SJSA1 (cell line): ENCODE measurements around the gene BMP6. TPM values are rescaled to one million over a fixed set of nuclear protein-coding genes. Genes with fewer than 3 reads are reported as not detected.

ENCODE experiments used
- DNase-seq, 2 experiments: peaks; one replicate each; pipeline ENCODE4 v3.0.0-alpha.2; 2015 to 2020; ENCODE audit warnings: low spot score in 2 of 2, low read depth in 1 of 2
- H3K27ac ChIP-seq: fragments of 250-450 bp; sonication (Bioruptor Pico); 2 replicates; pipeline ENCODE4 v1.5.1; 2020; ENCODE audit warnings: mild to moderate bottlenecking, moderate library complexity
- H3K27me3 ChIP-seq: fragments of 250-450 bp; sonication (Bioruptor Pico); replicated peaks from 2 replicates; pipeline ENCODE4 v1.5.1; 2020; ENCODE audit warnings: mild to moderate bottlenecking, moderate library complexity
- H3K36me3 ChIP-seq: fragments of 250-450 bp; sonication (Bioruptor Pico); 2 replicates; pipeline ENCODE4 v1.5.1; 2020; ENCODE audit warnings: mild to moderate bottlenecking
- H3K4me1 ChIP-seq: fragments of 250-450 bp; sonication (Bioruptor Pico); replicated peaks from 2 replicates; pipeline ENCODE4 v1.6.1; 2021; ENCODE audit warnings: mild to moderate bottlenecking
- H3K4me3 ChIP-seq: fragments of 250-450 bp; sonication (Bioruptor Pico); 2 replicates; pipeline ENCODE4 v1.5.1; 2020; ENCODE audit warnings: mild to moderate bottlenecking
- H3K9me3 ChIP-seq: fragments of 250-450 bp; sonication (Bioruptor Pico); replicated peaks from 2 replicates; pipeline ENCODE4 v1.5.1; 2020; ENCODE audit warnings: mild to moderate bottlenecking
- total RNA-seq: library from RNA; depleted of rRNA; stranded (reverse); fragments of >200 nt; shearing (Covaris generic); gene quantifications from 2 replicates; pipeline ENCODE4 v1.2.3, GENCODE V29; 2014

BMP6 gene
- total RNA-seq, 1 experiment from 2014 or later, result 1.7 TPM

- H3K9me3 ChIP-seq, result no peaks in the 10 kb centered on the region
- no peaks in the 10 kb centered on the region for H3K27me3 ChIP-seq
- 0 out of 2 replicates have a peak, but pooled peaks cover 6% of the 10 kb centered on the region for H3K4me1 ChIP-seq
- no peak for DNase-seq
- H3K36me3 ChIP-seq, result no peaks in the 10 kb centered on the region
- no peak overlapping the region for H3K4me3 ChIP-seq
- no peak overlapping the region for H3K27ac ChIP-seq
These were observed 92.6 kb downstream of the BMP6 start for GRCh38 chr6:7818257-7819214.

- DNase-seq, result peak in 1 of 2 experiments; percentile 18
- no peak overlapping the region for H3K27ac ChIP-seq
- no peaks in the 10 kb centered on the region for H3K36me3 ChIP-seq
- no peak overlapping the region for H3K4me3 ChIP-seq
- H3K4me1 ChIP-seq, result 0 out of 2 replicates have a peak, but pooled peaks cover 6% of the 10 kb centered on the region
- H3K9me3 ChIP-seq, result no peaks in the 10 kb centered on the region
- H3K27me3 ChIP-seq, result no peaks in the 10 kb centered on the region
These were observed 93.6 kb downstream of the BMP6 start for GRCh38 chr6:7819431-7820015.

- Histone ChIP-seq H3K4me1 (0 out of 2 replicates have a peak, but pooled peaks cover 6% of the 10 kb centered on the region), H3K27ac (no peak overlapping the region), H3K36me3 (no peaks in the 10 kb centered on the region), H3K9me3 (no peaks in the 10 kb centered on the region), H3K27me3 (no peaks in the 10 kb centered on the region), H3K4me3 (no peak overlapping the region)
- no peak for DNase-seq
These were observed 94.5 kb downstream of the BMP6 start for GRCh38 chr6:7820288-7820835.

- no peak overlapping the region for H3K4me3 ChIP-seq
- no peaks in the 10 kb centered on the region for H3K36me3 ChIP-seq
- no peaks in the 10 kb centered on the region for H3K27me3 ChIP-seq
- no peak overlapping the region for H3K27ac ChIP-seq
- no peaks in the 10 kb centered on the region for H3K9me3 ChIP-seq
- DNase-seq, result no peak
- H3K4me1 ChIP-seq, result peaks cover 6% of the 10 kb centered on the region; the same call in 1 of the 2 replicates
These were observed 95.5 kb downstream of the BMP6 start for GRCh38 chr6:7821426-7821825.

- DNase-seq, result no peak
- no peaks in the 10 kb centered on the region for H3K27me3 ChIP-seq
- H3K4me3 ChIP-seq, result no peak overlapping the region
- peaks cover 19% of the 10 kb centered on the region for H3K4me1 ChIP-seq
- H3K9me3 ChIP-seq, result no peaks in the 10 kb centered on the region
- H3K27ac ChIP-seq, result no peak overlapping the region
- H3K36me3 ChIP-seq, result no peaks in the 10 kb centered on the region
These were observed 97.7 kb downstream of the BMP6 start for GRCh38 chr6:7823552-7823951.

GRCh38 chr6:7825986-7826385, 100.1 kb downstream of the BMP6 start:
- Histone ChIP-seq H3K27ac (no peak overlapping the region), H3K36me3 (no peaks in the 10 kb centered on the region), H3K9me3 (no peaks in the 10 kb centered on the region), H3K4me3 (no peak overlapping the region), H3K27me3 (no peaks in the 10 kb centered on the region), H3K4me1 (peaks cover 13% of the 10 kb centered on the region)
- no peak for DNase-seq

- peak in 1 of 2 experiments; percentile 63 for DNase-seq
- no peaks in the 10 kb centered on the region for H3K27me3 ChIP-seq
- H3K27ac ChIP-seq, result 0 out of 2 replicates have a peak overlapping the region, but pooled peaks have one; percentile 19
- no peak overlapping the region for H3K4me3 ChIP-seq
- H3K9me3 ChIP-seq, result no peaks in the 10 kb centered on the region
- no peaks in the 10 kb centered on the region for H3K36me3 ChIP-seq
- peaks cover 13% of the 10 kb centered on the region for H3K4me1 ChIP-seq
These were observed 101.2 kb downstream of the BMP6 start for GRCh38 chr6:7827142-7827541.

- H3K27me3 ChIP-seq, result no peaks in the 10 kb centered on the region
- H3K36me3 ChIP-seq, result no peaks in the 10 kb centered on the region
- H3K4me1 ChIP-seq, result peaks cover 13% of the 10 kb centered on the region
- DNase-seq, result no peak
- H3K9me3 ChIP-seq, result no peaks in the 10 kb centered on the region
- no peak overlapping the region for H3K27ac ChIP-seq
- no peak overlapping the region for H3K4me3 ChIP-seq
These were observed 102.2 kb downstream of the BMP6 start for GRCh38 chr6:7828124-7828523.

GRCh38 chr6:7832904-7833750, 107.2 kb downstream of the BMP6 start:
- no peaks in the 10 kb centered on the region; the same call in 1 of the 2 replicates for H3K4me1 ChIP-seq
- DNase-seq, result no peak

GRCh38 chr6:7833751-7834070, 107.8 kb downstream of the BMP6 start:
- Histone ChIP-seq H3K27ac (no peak overlapping the region), H3K36me3 (no peaks in the 10 kb centered on the region)

More at GRCh38 chr6:7832904-7833750, 107.2 kb downstream of the BMP6 start:
- Histone ChIP-seq H3K27ac (no peak overlapping the region), H3K9me3 (no peaks in the 10 kb centered on the region), H3K4me3 (no peak overlapping the region), H3K27me3 (no peaks in the 10 kb centered on the region), H3K36me3 (no peaks in the 10 kb centered on the region)

GRCh38 chr6:7836371-7837026, 110.6 kb downstream of the BMP6 start:
- DNase-seq, result no peak
- no peaks in the 10 kb centered on the region for H3K27me3 ChIP-seq

More at GRCh38 chr6:7833751-7834070, 107.8 kb downstream of the BMP6 start:
- Histone ChIP-seq H3K4me1 (no peaks in the 10 kb centered on the region; the same call in 1 of the 2 replicates), H3K27me3 (no peaks in the 10 kb centered on the region), H3K4me3 (no peak overlapping the region), H3K9me3 (no peaks in the 10 kb centered on the region)
- peak in 1 of 2 experiments; percentile 10 for DNase-seq

GRCh38 chr6:7841781-7842468, 116.0 kb downstream of the BMP6 start:
- no peak overlapping the region for H3K4me3 ChIP-seq
- no peaks in the 10 kb centered on the region for H3K36me3 ChIP-seq
- H3K9me3 ChIP-seq, result 0 out of 2 replicates have a peak, but pooled peaks cover 3% of the 10 kb centered on the region
- DNase-seq, result no peak
- no peak overlapping the region for H3K27ac ChIP-seq
- H3K27me3 ChIP-seq, result no peaks in the 10 kb centered on the region
- H3K4me1 ChIP-seq, result peaks cover 4% of the 10 kb centered on the region

More at GRCh38 chr6:7836371-7837026, 110.6 kb downstream of the BMP6 start:
- no peak overlapping the region for H3K27ac ChIP-seq
- no peaks in the 10 kb centered on the region for H3K36me3 ChIP-seq
- H3K4me3 ChIP-seq, result no peak overlapping the region
- no peaks in the 10 kb centered on the region for H3K9me3 ChIP-seq
- H3K4me1 ChIP-seq, result no peaks in the 10 kb centered on the region; the same call in 1 of the 2 replicates
